H1 (cell line): ENCODE measurements around the gene KLHL35. TPM values are rescaled to one million over a fixed set of nuclear protein-coding genes. Genes with fewer than 3 reads are reported as not detected.

ENCODE experiments used
- CTCF ChIA-PET: fragments of 300-600 bp; sonication (Branson Sonifier 250); formaldehyde crosslinking; loops from one replicate; lab custom pipeline; 2021; ENCODE audit not compliant: partially characterized antibody; lab: Charles Lee
- POLR2A ChIA-PET: fragments of 300-600 bp; sonication (Branson Sonifier 250); formaldehyde crosslinking; loops from one replicate; lab custom pipeline; 2021; ENCODE audit warnings: inconsistent platforms; ENCODE audit not compliant: partially characterized antibody; lab: Charles Lee
- DNase-seq, 2 experiments: peaks; one replicate each; pipeline versions ENCODE4 v3.0.0 to v3.0.0-alpha.2; 2010 to 2022; ENCODE audit warnings: low spot score in 2 of 2, low read depth in 1 of 2, mixed read lengths in 1 of 2
- FAIRE-seq: peaks from 2 replicates; lab custom pipeline; 2011; peaks lifted over from hg19 to GRCh38; lab: Jason Lieb, UNC
- H2AFZ ChIP-seq: 2 replicates; pipeline ENCODE4 v1.8.1; 2012; ENCODE audit warnings: low read length, inconsistent platforms
- H2AK5ac ChIP-seq: 2 replicates; pipeline ENCODE4 v1.6.1; 2013; ENCODE audit warnings: low read depth, low read length
- H2BK120ac ChIP-seq: replicated peaks from 2 replicates; pipeline ENCODE3; 2013; ENCODE audit warnings: low read depth, low read length, inconsistent platforms
- H2BK12ac ChIP-seq: 2 replicates; pipeline ENCODE4 v1.6.1; 2013; ENCODE audit warnings: low read depth, low read length
- H2BK15ac ChIP-seq: 2 replicates; pipeline ENCODE4 v1.6.1; 2013; ENCODE audit warnings: low read length
- H2BK20ac ChIP-seq: 2 replicates; pipeline ENCODE4 v1.6.1; 2013; ENCODE audit warnings: low read length
- H2BK5ac ChIP-seq: 2 replicates; pipeline ENCODE4 v1.6.1; 2013; ENCODE audit warnings: low read depth, low read length
- H3K14ac ChIP-seq: 2 replicates; pipeline ENCODE4 v1.6.1; 2013; ENCODE audit warnings: inconsistent platforms; ENCODE audit not compliant: insufficient read length
- H3K18ac ChIP-seq: 2 replicates; pipeline ENCODE4 v1.6.1; 2013; ENCODE audit warnings: low read length; ENCODE audit errors: extremely low read depth
- H3K23ac ChIP-seq: 2 replicates; pipeline ENCODE4 v1.6.1; 2013; ENCODE audit warnings: inconsistent platforms; ENCODE audit not compliant: insufficient read length
- H3K23me2 ChIP-seq: 2 replicates; pipeline ENCODE4 v1.6.1; 2013; ENCODE audit warnings: low read depth, low read length
- H3K27ac ChIP-seq: 2 replicates; pipeline ENCODE4 v1.6.1; 2011; ENCODE audit warnings: low read depth, low read length, inconsistent platforms
- H3K27me3 ChIP-seq, 4 experiments: replicated peaks in 1 of 4; 1 replicate in 1 of 4; 2 replicates in 3 of 4; pipeline versions ENCODE4 v1.6.1 to v1.8.1; 2011 to 2013; ENCODE audit warnings: low read length in 3 of 4, mild to moderate bottlenecking in 3 of 4, inconsistent platforms in 2 of 4, mixed read lengths in 2 of 4, moderate library complexity in 1 of 4; ENCODE audit not compliant: control insufficient read depth in 3 of 4, insufficient read depth in 3 of 4; ENCODE audit errors: extremely low read depth in 1 of 4
- H3K36me3 ChIP-seq, 4 experiments: 2 replicates each; pipeline versions ENCODE4 v1.6.1 to v1.8.1; 2011 to 2013; ENCODE audit warnings: mild to moderate bottlenecking in 4 of 4, low read length in 3 of 4, moderate library complexity in 2 of 4, control low read depth in 1 of 4, inconsistent platforms in 1 of 4; ENCODE audit not compliant: insufficient read depth in 4 of 4, control insufficient read depth in 2 of 4
- H3K4ac ChIP-seq: replicated peaks from 2 replicates; pipeline ENCODE3; 2013; ENCODE audit warnings: low read length, low read depth, mixed read lengths, inconsistent platforms; ENCODE audit not compliant: insufficient read length
- H3K4me1 ChIP-seq, 4 experiments: replicated peaks in 1 of 4; 1 replicate in 1 of 4; 2 replicates in 3 of 4; pipeline versions ENCODE4 v1.6.1 to v1.8.1; 2011 to 2013; ENCODE audit warnings: low read length in 3 of 4, inconsistent platforms in 2 of 4, mixed read lengths in 1 of 4; ENCODE audit not compliant: insufficient read depth in 4 of 4, control insufficient read depth in 3 of 4
- H3K4me2 ChIP-seq, 2 experiments: 2 replicates each; pipeline versions ENCODE4 v1.6.1 to v1.8.1; 2011 to 2013; ENCODE audit warnings: low read depth in 2 of 2, low read length in 2 of 2, control low read depth in 1 of 2, inconsistent platforms in 1 of 2, mild to moderate bottlenecking in 1 of 2; ENCODE audit not compliant: insufficient read depth in 1 of 2
- H3K4me3 ChIP-seq, 4 experiments: fragments of 200-600, 300-600 bp in 1 of 4; sonication (generic), shearing (Covaris generic), sonication (Bioruptor Twin) in 1 of 4; 2 replicates each; pipeline versions ENCODE4 v1.5.1 to v1.8.1; 2011 to 2016; ENCODE audit warnings: low read length in 4 of 4, low read depth in 3 of 4, control low read depth in 2 of 4, inconsistent platforms in 2 of 4, mild to moderate bottlenecking in 2 of 4, mixed read lengths in 1 of 4, moderate library complexity in 1 of 4; ENCODE audit not compliant: insufficient read depth in 2 of 4; ENCODE audit errors: extremely low read depth in 1 of 4
- H3K56ac ChIP-seq: replicated peaks from 2 replicates; pipeline ENCODE3; 2013; ENCODE audit warnings: low read depth, mild to moderate bottlenecking, mixed read lengths, low read length, inconsistent platforms; ENCODE audit not compliant: insufficient read length
- H3K79me1 ChIP-seq: 2 replicates; pipeline ENCODE4 v1.6.1; 2013; ENCODE audit warnings: low read depth, low read length, control low read depth
- H3K79me2 ChIP-seq, 2 experiments: 2 replicates each; pipeline versions ENCODE4 v1.6.1 to v1.8.1; 2012 to 2013; ENCODE audit warnings: low read length in 2 of 2, mild to moderate bottlenecking in 2 of 2, inconsistent platforms in 1 of 2; ENCODE audit not compliant: insufficient read depth in 2 of 2, control insufficient read depth in 1 of 2
- H3K9ac ChIP-seq, 4 experiments: replicated peaks in 1 of 4; 1 replicate in 1 of 4; 2 replicates in 3 of 4; pipeline versions ENCODE4 v1.6.1 to v1.8.1; 2011 to 2013; ENCODE audit warnings: low read depth in 3 of 4, low read length in 3 of 4, control low read depth in 2 of 4, mild to moderate bottlenecking in 2 of 4, moderate library complexity in 2 of 4, inconsistent platforms in 1 of 4; ENCODE audit errors: extremely low read depth in 1 of 4
- H3K9me3 ChIP-seq, 2 experiments: 2 replicates each; pipeline versions ENCODE4 v1.6.1 to v1.8.1; 2012 to 2013; ENCODE audit warnings: mild to moderate bottlenecking in 2 of 2, moderate library complexity in 2 of 2, control low read depth in 1 of 2, inconsistent platforms in 1 of 2, low read depth in 1 of 2, low read length in 1 of 2, mixed read lengths in 1 of 2; ENCODE audit not compliant: insufficient read depth in 2 of 2
- H4K20me1 ChIP-seq, 2 experiments: replicated peaks in 1 of 2; 2 replicates each; pipeline versions ENCODE3 to v1.8.1; 2011 to 2013; ENCODE audit warnings: inconsistent platforms in 2 of 2, low read length in 2 of 2, mild to moderate bottlenecking in 1 of 2; ENCODE audit not compliant: insufficient read depth in 2 of 2, control insufficient read depth in 1 of 2
- H4K5ac ChIP-seq: 2 replicates; pipeline ENCODE4 v1.6.1; 2013; ENCODE audit warnings: low read length, low read depth, mixed read lengths, inconsistent platforms; ENCODE audit not compliant: insufficient read length
- H4K8ac ChIP-seq: 2 replicates; pipeline ENCODE4 v1.8.0; 2013; ENCODE audit warnings: mild to moderate bottlenecking, moderate library complexity, low read length, inconsistent platforms; ENCODE audit not compliant: insufficient read depth; ENCODE audit errors: extremely low read depth
- H4K91ac ChIP-seq: replicated peaks from 2 replicates; pipeline ENCODE3; 2013; ENCODE audit warnings: low read length, mixed read lengths, inconsistent platforms; ENCODE audit not compliant: insufficient read length
- CHD2 ChIP-seq: IDR thresholded peaks from 2 replicates; pipeline ENCODE4 v1.6.1; 2012; ENCODE audit warnings: low read length, improper control_type of control experiment
- SUZ12 ChIP-seq: fragments of 200-600 bp; sonication (generic); IDR thresholded peaks from 2 replicates; pipeline ENCODE4 v1.6.1; 2012; ENCODE audit warnings: mild to moderate bottlenecking, inconsistent platforms, low read length, moderate library complexity, mixed read lengths
- YY1 ChIP-seq: IDR thresholded peaks from 2 replicates; pipeline ENCODE4 v1.6.1; 2011; ENCODE audit warnings: low read depth, mild to moderate bottlenecking, low read length
- WGBS, 2 experiments: shearing (Covaris generic) in 1 of 2; methylation state at CpG; one replicate each; pipeline versions ENCODE4 v1.1.6 to v1.1.7; 2013 to 2015; ENCODE audit warnings: low lambda C conversion rate in 2 of 2, mixed read lengths in 2 of 2, inconsistent platforms in 1 of 2, low coverage in 1 of 2, missing lambda C conversion rate in 1 of 2; ENCODE audit not compliant: insufficient replicate concordance in 2 of 2, insufficient coverage in 1 of 2, insufficient read length in 1 of 2; ENCODE audit errors: extremely low coverage in 1 of 2, missing lambda C conversion rate in 1 of 2; 5-methylcytosine and 5-hydroxymethylcytosine counted together
- polyA plus RNA-seq, 7 experiments: library from polyadenylated mRNA; depleted of rRNA in 3 of 7; stranded (reverse) in 5 of 7; unstranded in 2 of 7; fragments of >200 nt in 5 of 7; fragments of 200-250 nt in 2 of 7; gene quantifications; 1 replicate in 5 of 7; 2 replicates in 1 of 7; 4 replicates in 1 of 7; pipeline versions ENCODE4 v1.2.1 to v1.2.3, GENCODE V29; 2011 to 2013; ENCODE audit warnings: missing spikeins in 2 of 7, mixed read lengths in 2 of 7
- total RNA-seq: library from RNA; stranded (reverse); fragmentation: NEBNext Ultra II Directional; extraction: Animal tissue kit (Norgen Biotek cat#: 25700); gene quantifications from 2 replicates; pipeline ENCODE4 v1.2.1, GENCODE V29; 2021

KLHL35 gene
- total and polyA plus RNA-seq, 2 of the 8 experiments (the other 6 are each of a cell fraction or from before 2014, with no cell fraction given), result 0.35 to 0.41 TPM

DNA sequence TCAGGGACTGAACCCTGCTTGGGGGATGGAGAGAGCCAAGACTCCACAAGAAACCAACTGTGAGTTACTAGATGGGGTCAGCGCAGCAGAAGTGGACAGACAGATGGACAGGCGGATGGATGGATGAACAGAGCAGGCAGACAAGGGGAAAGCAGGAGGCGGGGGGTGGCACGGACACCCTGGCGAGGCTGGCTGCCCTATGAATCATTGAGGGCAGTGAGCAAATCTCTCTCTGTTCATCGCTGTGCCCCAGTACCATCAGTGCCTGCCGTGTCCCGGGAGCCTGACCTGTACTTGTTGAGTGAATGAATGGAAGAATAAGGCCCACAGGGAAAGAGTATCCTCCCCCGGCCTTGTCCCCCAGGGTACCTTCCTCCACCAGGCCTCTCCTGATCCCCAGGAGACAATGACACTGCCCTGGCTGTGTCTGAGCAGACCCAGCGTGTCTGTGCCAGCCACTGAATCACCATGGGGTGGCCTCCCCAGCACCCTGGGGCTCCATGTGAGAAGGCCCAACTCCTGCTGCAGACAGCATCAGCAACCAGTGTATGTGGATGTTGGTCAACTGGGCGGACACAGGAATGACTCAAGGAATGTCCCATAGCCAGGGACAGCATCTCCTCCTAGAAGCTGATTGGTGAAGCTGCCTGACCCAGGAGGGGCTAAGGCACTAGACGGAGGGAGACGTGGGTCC lies 5.1 kb upstream of the KLHL35 start:
- no peak overlapping the region for H3K14ac ChIP-seq
- no peak overlapping the region for H3K9ac ChIP-seq
- no peak overlapping the region for H3K4ac ChIP-seq
- no peak for FAIRE-seq
- no peak overlapping the region for H2BK5ac ChIP-seq
- H2AK5ac ChIP-seq, result no peak overlapping the region
- no peaks in the 10 kb centered on the region for H3K36me3 ChIP-seq
- peaks cover 0 to 21% (median 6%) of the 10 kb centered on the region in 4 experiments; a peak in 5 of 7 replicates for H3K4me1 ChIP-seq
- no peak overlapping the region for H3K23ac ChIP-seq
- peaks cover 0 to 9% (median 4%) of the 10 kb centered on the region in 4 experiments; a peak in 4 of 7 replicates for H3K27me3 ChIP-seq
- no peak overlapping the region for H4K91ac ChIP-seq
- no peak overlapping the region for H3K27ac ChIP-seq
- H4K5ac ChIP-seq, result no peak overlapping the region
- no peak overlapping the region for H4K8ac ChIP-seq
- peaks cover 2 to 4% of the 10 kb centered on the region in 2 experiments for H4K20me1 ChIP-seq
- no peaks in the 10 kb centered on the region for H3K9me3 ChIP-seq
- DNase-seq, result no peak
- ChIA-PET POLR2A (interaction anchor here (3.4 to 4.5 kb wide), 2 partner anchors 8 to 38 kb away, joined by 13 to 20 read pairs; no protein-coding TSS in a partner anchor), CTCF (interaction anchor here (0.8 to 13.1 kb wide), 8 partner anchors 5 to 158 kb away, joined by 3 to 318 read pairs (median 6); partner anchors contain the start of gene GDPD5)
- no peaks in the 10 kb centered on the region for H3K79me1 ChIP-seq
- no peak overlapping the region for H3K4me2 ChIP-seq
- no peak for TF ChIP-seq CHD2
- no peak for TF ChIP-seq YY1
- no peak for TF ChIP-seq SUZ12
- whole genome bisulfite sequencing, 2 experiments, result 88% methylated on average over 13 of the region's 13 CpGs; no CpG with 5 or more reads in 1 of the 2 experiments
- peaks cover 1% of the 10 kb centered on the region; the same call in 1 of the 2 replicates for H3K23me2 ChIP-seq
- H3K4me3 ChIP-seq, result no peak overlapping the region
- H3K79me2 ChIP-seq, result no peaks in the 10 kb centered on the region
- H2BK20ac ChIP-seq, result no peak overlapping the region
- H2BK15ac ChIP-seq, result no peak overlapping the region; the same call in 1 of the 2 replicates
- no peak overlapping the region for H2BK120ac ChIP-seq
- no peak overlapping the region for H2BK12ac ChIP-seq
- H2AFZ ChIP-seq, result no peak overlapping the region
- H3K18ac ChIP-seq, result no peak overlapping the region
- H3K56ac ChIP-seq, result no peak overlapping the region
